Activated CD8-positive, alpha-beta T cell treated with anti-CD3 and anti-CD28 coated beads for 36 hours (primary cell): Measurements from ENCODE around the gene MGLL. TPM values are rescaled to one million over a fixed set of nuclear protein-coding genes. Genes with fewer than 3 reads are reported as not detected.

Experiments used
- ATAC-seq: fragments of 200-7000 bp; cut with Tn5 transposase; one replicate; pipeline ENCODE4 v1.10.0; 2021; ENCODE audit warnings: mild to moderate bottlenecking, moderate library complexity
- CTCF ChIA-PET: fragments of 350-600 bp; sonication (Branson Sonifier 250); formaldehyde crosslinking; loops from one replicate; lab custom pipeline; 2021; ENCODE audit warnings: antibody characterized with exemption; lab: Charles Lee
- POLR2A ChIA-PET: fragments of 350-600 bp; sonication (Branson Sonifier 250); formaldehyde crosslinking; loops from one replicate; lab custom pipeline; 2021; ENCODE audit warnings: antibody characterized with exemption; lab: Charles Lee
- DNase-seq: peaks from one replicate; pipeline ENCODE4 v3.0.0-alpha.2; 2020
- H3K27ac Mint-ChIP-seq: one replicate; pipeline ENCODE4 v1.8.0; 2021; ENCODE audit warnings: mild to moderate bottlenecking, mixed read lengths
- H3K27me3 Mint-ChIP-seq: one replicate; pipeline ENCODE4 v1.8.0; 2021; ENCODE audit warnings: mixed read lengths
- H3K36me3 Mint-ChIP-seq: one replicate; pipeline ENCODE4 v1.8.0; 2021; ENCODE audit warnings: low read depth, mixed read lengths
- H3K4me1 Mint-ChIP-seq: one replicate; pipeline ENCODE4 v1.8.0; 2021; ENCODE audit warnings: low read depth, mixed read lengths
- H3K4me3 Mint-ChIP-seq: one replicate; pipeline ENCODE4 v1.8.0; 2021; ENCODE audit warnings: mild to moderate bottlenecking, moderate library complexity, mixed read lengths
- H3K9me3 Mint-ChIP-seq: one replicate; pipeline ENCODE4 v1.8.0; 2021; ENCODE audit warnings: mixed read lengths
- intact Hi-C: fragments of 100-400 bp; cut with micrococcal nuclease; formaldehyde crosslinking; loops from one replicate; pipeline ENCODE4 v1.10.0; 2022
- total RNA-seq, 2 experiments: library from RNA; stranded (reverse); gene quantifications; one replicate each; pipeline ENCODE4 v1.2.3, GENCODE V29; 2021
- TF ChIP-seq, protein P1 (sequence below): fragments of 200-600 bp; IDR thresholded peaks from one replicate; pipeline ENCODE4 v1.8.0; 2022; ENCODE audit warnings: antibody characterized with exemption, mild to moderate bottlenecking

Gene MGLL
- total RNA-seq, 2 experiments from 2014 or later = 1.1 to 3.1 TPM

DNA sequence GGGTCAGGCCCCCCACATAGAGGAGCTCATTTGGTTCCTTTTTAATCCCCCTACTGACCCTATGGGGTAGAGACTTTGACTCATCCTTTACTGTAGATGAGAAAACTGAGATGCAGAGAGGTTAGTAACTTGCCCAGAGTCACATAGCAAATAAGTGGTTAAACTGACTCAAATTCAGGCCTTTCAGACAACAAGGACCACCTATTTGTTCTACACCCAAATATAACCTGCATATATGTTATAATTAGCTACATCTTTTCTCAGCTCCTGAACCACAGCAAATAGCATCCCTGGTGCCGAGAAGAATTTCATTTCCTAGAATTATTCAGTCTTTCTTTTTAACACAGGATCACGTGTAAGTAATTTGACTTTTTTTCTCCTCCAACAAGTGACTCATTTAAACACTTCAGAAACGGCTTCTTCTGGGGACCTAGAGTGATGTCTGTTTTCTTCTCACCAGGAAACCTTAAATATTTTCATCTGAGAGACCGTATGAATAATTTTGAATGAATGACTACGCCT lies 57.4 kb downstream of the MGLL start:
- peaks cover 21% of the 10 kb centered on the region for H3K4me1 Mint-ChIP-seq
- H3K36me3 Mint-ChIP-seq = peaks cover 1% of the 10 kb centered on the region

DNA sequence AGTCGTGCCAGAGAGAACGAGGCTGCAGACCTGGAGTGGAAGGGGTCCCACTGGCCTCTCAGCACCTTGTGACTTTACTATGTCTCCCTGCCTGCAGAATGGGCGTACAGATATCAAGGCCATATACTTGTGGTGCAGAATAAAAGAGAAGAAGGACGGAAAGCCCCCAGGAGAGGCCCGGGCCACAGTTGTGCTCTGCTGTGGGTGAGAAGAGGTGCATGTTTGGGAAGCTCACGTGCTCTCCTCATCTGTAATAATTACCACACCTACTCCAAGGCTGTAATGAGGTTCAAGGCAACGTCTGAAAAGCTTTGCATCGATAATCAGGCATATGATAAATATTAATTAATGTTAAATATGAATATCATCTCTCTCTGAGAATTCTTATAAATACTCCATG lies 58.0 kb downstream of the MGLL start:
- peaks cover 21% of the 10 kb centered on the region for H3K4me1 Mint-ChIP-seq
- H3K4me3 Mint-ChIP-seq = no peak overlapping the region
- ATAC-seq (no peak), DNase-seq (no peak)
- CTCF ChIA-PET = interaction anchor here (1.0 kb wide), 1 partner anchor 13 kb away, joined by 4 read pairs; no protein-coding TSS in a partner anchor
- H3K36me3 Mint-ChIP-seq = peaks cover 1% of the 10 kb centered on the region
- POLR2A ChIA-PET = no interaction called here
- peak overlapping the region; percentile 70 for H3K27ac Mint-ChIP-seq
- TF ChIP-seq, protein P1, sequence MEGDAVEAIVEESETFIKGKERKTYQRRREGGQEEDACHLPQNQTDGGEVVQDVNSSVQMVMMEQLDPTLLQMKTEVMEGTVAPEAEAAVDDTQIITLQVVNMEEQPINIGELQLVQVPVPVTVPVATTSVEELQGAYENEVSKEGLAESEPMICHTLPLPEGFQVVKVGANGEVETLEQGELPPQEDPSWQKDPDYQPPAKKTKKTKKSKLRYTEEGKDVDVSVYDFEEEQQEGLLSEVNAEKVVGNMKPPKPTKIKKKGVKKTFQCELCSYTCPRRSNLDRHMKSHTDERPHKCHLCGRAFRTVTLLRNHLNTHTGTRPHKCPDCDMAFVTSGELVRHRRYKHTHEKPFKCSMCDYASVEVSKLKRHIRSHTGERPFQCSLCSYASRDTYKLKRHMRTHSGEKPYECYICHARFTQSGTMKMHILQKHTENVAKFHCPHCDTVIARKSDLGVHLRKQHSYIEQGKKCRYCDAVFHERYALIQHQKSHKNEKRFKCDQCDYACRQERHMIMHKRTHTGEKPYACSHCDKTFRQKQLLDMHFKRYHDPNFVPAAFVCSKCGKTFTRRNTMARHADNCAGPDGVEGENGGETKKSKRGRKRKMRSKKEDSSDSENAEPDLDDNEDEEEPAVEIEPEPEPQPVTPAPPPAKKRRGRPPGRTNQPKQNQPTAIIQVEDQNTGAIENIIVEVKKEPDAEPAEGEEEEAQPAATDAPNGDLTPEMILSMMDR = no peak
- peaks cover 3% of the 10 kb centered on the region for H3K9me3 Mint-ChIP-seq
- intact Hi-C loops = no loop called here
- peaks cover 3% of the 10 kb centered on the region for H3K27me3 Mint-ChIP-seq

More for the DNA sequence above, 57.4 kb downstream of the MGLL start:
- DNase-seq (no peak), ATAC-seq (peak; percentile 60)
- peaks cover 3% of the 10 kb centered on the region for H3K27me3 Mint-ChIP-seq
- TF ChIP-seq, protein P1 = no peak
- H3K9me3 Mint-ChIP-seq = peaks cover 3% of the 10 kb centered on the region
- intact Hi-C loops = no loop called here
- CTCF ChIA-PET = interaction anchor here (1.0 kb wide), 1 partner anchor 14 kb away, joined by 4 read pairs; no protein-coding TSS in a partner anchor
- POLR2A ChIA-PET = no interaction called here
- H3K27ac Mint-ChIP-seq = peak overlapping the region; percentile 70
- H3K4me3 Mint-ChIP-seq = no peak overlapping the region

DNA sequence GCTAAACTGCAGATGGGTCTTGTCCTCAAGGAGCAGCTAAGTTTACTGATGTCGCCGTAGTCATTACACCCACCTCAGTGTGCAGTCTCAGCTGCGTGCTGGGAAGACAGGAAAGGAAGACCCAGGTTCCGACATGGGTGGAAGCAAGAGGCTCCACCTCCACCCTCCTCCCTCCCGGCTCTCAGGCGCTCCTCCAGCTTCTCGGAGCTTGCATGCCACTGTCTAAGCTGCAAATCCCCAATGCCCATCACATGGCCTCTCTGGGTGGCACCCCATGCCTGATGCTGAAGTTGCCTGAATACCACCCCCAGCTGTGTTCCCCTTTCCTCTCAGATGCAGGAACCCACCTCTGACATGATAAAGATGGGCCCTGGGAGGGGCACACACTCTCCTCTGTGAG lies 58.5 kb downstream of the MGLL start:
- intact Hi-C loops = no loop called here
- Mint-ChIP-seq H3K27me3 (peaks cover 3% of the 10 kb centered on the region), H3K4me3 (no peak overlapping the region), H3K9me3 (peaks cover 3% of the 10 kb centered on the region), H3K4me1 (peaks cover 21% of the 10 kb centered on the region), H3K27ac (peak overlapping the region; percentile 44), H3K36me3 (peaks cover 1% of the 10 kb centered on the region)
- TF ChIP-seq, protein P1 = no peak
- DNase-seq (no peak), ATAC-seq (no peak)
- ChIA-PET CTCF (no interaction called here), POLR2A (no interaction called here)

DNA sequence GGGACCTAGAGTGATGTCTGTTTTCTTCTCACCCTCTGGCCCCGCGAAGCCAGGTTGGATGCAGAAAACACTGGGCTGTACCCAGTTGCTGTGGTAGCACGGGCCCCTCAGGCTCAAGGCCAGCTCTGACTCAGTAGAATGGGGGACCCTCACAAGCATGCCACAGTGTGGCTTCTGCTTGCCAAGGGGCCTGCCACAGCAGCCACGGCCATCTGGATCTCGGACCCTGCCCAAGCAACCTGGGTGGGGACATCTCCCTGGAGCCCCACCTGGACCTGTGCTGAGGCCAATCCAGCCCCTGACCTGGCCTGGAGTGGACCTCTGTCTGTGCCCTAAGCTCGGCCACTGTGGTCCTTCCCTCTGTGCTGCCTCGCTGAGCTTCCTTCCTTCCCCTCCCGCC lies 59.0 kb downstream of the MGLL start:
- ChIA-PET CTCF (no interaction called here), POLR2A (no interaction called here)
- Mint-ChIP-seq H3K4me1 (peaks cover 21% of the 10 kb centered on the region), H3K27me3 (peaks cover 1% of the 10 kb centered on the region), H3K9me3 (peaks cover 2% of the 10 kb centered on the region), H3K27ac (peak overlapping the region; percentile 44), H3K4me3 (no peak overlapping the region), H3K36me3 (no peaks in the 10 kb centered on the region)
- intact Hi-C loops = no loop called here
- TF ChIP-seq, protein P1 = no peak
- ATAC-seq (no peak), DNase-seq (no peak)

DNA sequence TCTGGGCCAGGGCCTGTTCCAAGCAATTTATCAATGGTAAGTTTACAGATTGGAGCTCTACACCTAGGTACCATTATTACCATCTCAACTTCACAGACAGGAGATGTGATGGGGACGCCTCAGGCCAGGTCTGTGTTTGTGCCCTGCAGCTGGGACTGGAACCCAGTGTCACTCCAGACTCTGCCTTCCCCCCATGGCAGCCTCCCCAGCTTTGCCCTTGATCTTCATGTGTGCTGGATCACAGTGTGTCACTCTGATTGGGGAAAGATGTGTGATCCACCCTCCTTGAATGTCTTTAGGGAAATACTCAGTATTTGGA lies 59.6 kb downstream of the MGLL start:
- peaks cover 1% of the 10 kb centered on the region for H3K27me3 Mint-ChIP-seq
- H3K4me1 Mint-ChIP-seq = peaks cover 21% of the 10 kb centered on the region
- TF ChIP-seq, protein P1 = no peak
- no peak overlapping the region for H3K27ac Mint-ChIP-seq
- DNase-seq (no peak), ATAC-seq (no peak)
- ChIA-PET POLR2A (interaction anchor here (0.5 kb wide), 1 partner anchor 26 kb away, joined by 3 read pairs; no protein-coding TSS in a partner anchor), CTCF (no interaction called here)
- H3K9me3 Mint-ChIP-seq = no peaks in the 10 kb centered on the region
- intact Hi-C loops = no loop called here
- H3K4me3 Mint-ChIP-seq = no peak overlapping the region
- H3K36me3 Mint-ChIP-seq = no peaks in the 10 kb centered on the region
